Breast epithelium (tissue), 4 donors: ENCODE measurements around the gene NRF1. TPM values are rescaled to one million over a fixed set of nuclear protein-coding genes. Genes with fewer than 3 reads are reported as not detected.

Experiments
- DNase-seq, 2 donors: peaks; one replicate each; pipeline ENCODE4 v3.0.0-alpha.2; 2019; ENCODE audit warnings: low spot score in 2 of 2
- H3K27ac ChIP-seq, 2 donors: fragments of 200-600 bp; sonication (generic) in 1 of 2; one replicate each; pipeline ENCODE4 v1.5.1; 2016 to 2019; ENCODE audit warnings: mild to moderate bottlenecking in 1 of 2
- H3K27me3 ChIP-seq, 2 donors: fragments of 200-600 bp; sonication (generic) in 1 of 2; one replicate each; pipeline versions ENCODE4 v1.5.1 to v1.6.0; 2017 to 2019; ENCODE audit warnings: control low read depth in 1 of 2, mild to moderate bottlenecking in 1 of 2
- H3K36me3 ChIP-seq: fragments of 200-600 bp; one replicate; pipeline ENCODE4 v1.5.1; 2019
- H3K4me1 ChIP-seq, 2 donors: fragments of 200-600 bp; sonication (generic); one replicate each; pipeline ENCODE4 v1.5.1; 2016 to 2019; ENCODE audit warnings: control low read depth in 1 of 2
- H3K4me3 ChIP-seq, 3 donors: fragments of 200-600 bp; sonication (generic); 1 replicate in 2 of 3; 2 replicates in 1 of 3; pipeline ENCODE4 v1.5.1; 2016 to 2019; ENCODE audit warnings: mild to moderate bottlenecking in 3 of 3, moderate library complexity in 2 of 3
- H3K9me3 ChIP-seq, 2 donors: fragments of 200-600 bp; sonication (generic) in 1 of 2; one replicate each; pipeline ENCODE4 v1.5.1; 2016 to 2019; ENCODE audit warnings: control low read depth in 1 of 2
- CTCF ChIP-seq, 3 donors: fragments of 450-650 bp; IDR thresholded peaks; one replicate each; pipeline ENCODE4 v1.5.1; 2016 to 2017; ENCODE audit warnings: antibody characterized with exemption in 3 of 3, mild to moderate bottlenecking in 3 of 3, moderate library complexity in 3 of 3
- POLR2A ChIP-seq: fragments of 450-650 bp; IDR thresholded peaks from one replicate; pipeline ENCODE4 v1.6.1; 2016; ENCODE audit warnings: antibody characterized with exemption, mild to moderate bottlenecking, moderate library complexity
- POLR2AphosphoS5 ChIP-seq, 3 donors: sonication (generic); formaldehyde crosslinking; IDR thresholded peaks; one replicate each; pipeline ENCODE4 v1.6.1; 2017; ENCODE audit warnings: antibody characterized with exemption in 3 of 3
- intact Hi-C: fragments of 100-400 bp; cut with DNase I; formaldehyde crosslinking; loops from one replicate; pipeline ENCODE4 v1.15.1; 2023; ENCODE audit warnings: low total_unique reads
- total RNA-seq, 3 donors: library from RNA; depleted of rRNA; stranded (reverse); fragments of >200 nt; gene quantifications; one replicate each; pipeline ENCODE4 v1.1.0, GENCODE V29; 2016

Gene NRF1
- total RNA-seq, 3 donors from 2014 or later, result 24.5 to 29.2 (median 27.2) TPM

- H3K4me3 ChIP-seq, result no peak overlapping the region
- no peaks in the 10 kb centered on the region for H3K9me3 ChIP-seq
- no peaks in the 10 kb centered on the region for H3K27me3 ChIP-seq
- no peaks in the 10 kb centered on the region for H3K4me1 ChIP-seq
- TF ChIP-seq CTCF (IDR thresholded peaks at IDR 0.05), result no peak
- TF ChIP-seq POLR2A, result no peak
- no peak for TF ChIP-seq POLR2AphosphoS5 (IDR thresholded peaks at IDR 0.05)
- intact Hi-C loops, result no loop called here
- no peaks in the 10 kb centered on the region for H3K36me3 ChIP-seq
- DNase-seq, result no peak
- no peak overlapping the region for H3K27ac ChIP-seq
These were observed 113.3 kb downstream of the NRF1 start for GRCh38 chr7:129724796-129725195.

GRCh38 chr7:129728875-129729467, 117.5 kb downstream of the NRF1 start:
- Histone ChIP-seq H3K4me3 (no peak overlapping the region), H3K27me3 (no peaks in the 10 kb centered on the region), H3K9me3 (no peaks in the 10 kb centered on the region), H3K36me3 (no peaks in the 10 kb centered on the region), H3K4me1 (no peaks in the 10 kb centered on the region), H3K27ac (no peak overlapping the region)
- DNase-seq, result no peak
- intact Hi-C loops, result no loop called here
- TF ChIP-seq POLR2AphosphoS5 (IDR thresholded peaks at IDR 0.05) (no peak), POLR2A (no peak), CTCF (IDR thresholded peaks at IDR 0.05) (no peak)

GRCh38 chr7:129729511-129729910, 118.0 kb downstream of the NRF1 start:
- H3K36me3 ChIP-seq, result no peaks in the 10 kb centered on the region
- DNase-seq, result no peak
- no peaks in the 10 kb centered on the region for H3K9me3 ChIP-seq
- H3K4me3 ChIP-seq, result no peak overlapping the region
- no peaks in the 10 kb centered on the region for H3K4me1 ChIP-seq
- intact Hi-C loops, result no loop called here
- no peak for TF ChIP-seq POLR2AphosphoS5 (IDR thresholded peaks at IDR 0.05)
- no peak for TF ChIP-seq CTCF (IDR thresholded peaks at IDR 0.05)
- TF ChIP-seq POLR2A, result no peak
- H3K27me3 ChIP-seq, result no peaks in the 10 kb centered on the region
- H3K27ac ChIP-seq, result no peak overlapping the region

GRCh38 chr7:129730159-129730558, 118.6 kb downstream of the NRF1 start:
- Histone ChIP-seq H3K27me3 (no peaks in the 10 kb centered on the region), H3K27ac (no peak overlapping the region), H3K9me3 (no peaks in the 10 kb centered on the region), H3K36me3 (no peaks in the 10 kb centered on the region), H3K4me3 (no peak overlapping the region), H3K4me1 (no peaks in the 10 kb centered on the region)
- DNase-seq, result no peak
- no peak for TF ChIP-seq CTCF (IDR thresholded peaks at IDR 0.05)
- TF ChIP-seq POLR2AphosphoS5 (IDR thresholded peaks at IDR 0.05), result no peak
- TF ChIP-seq POLR2A, result no peak
- intact Hi-C loops, result no loop called here

GRCh38 chr7:129734400-129734799, 122.9 kb downstream of the NRF1 start:
- H3K27ac ChIP-seq, result no peak overlapping the region
- H3K36me3 ChIP-seq, result no peaks in the 10 kb centered on the region
- no peak for TF ChIP-seq CTCF (IDR thresholded peaks at IDR 0.05)
- no peak for TF ChIP-seq POLR2AphosphoS5 (IDR thresholded peaks at IDR 0.05)
- TF ChIP-seq POLR2A, result no peak
- intact Hi-C loops, result no loop called here
- no peaks in the 10 kb centered on the region for H3K9me3 ChIP-seq
- no peaks in the 10 kb centered on the region for H3K4me1 ChIP-seq
- DNase-seq, result no peak
- no peak overlapping the region for H3K4me3 ChIP-seq
- H3K27me3 ChIP-seq, result no peaks in the 10 kb centered on the region
